Stimulated activated CD4-positive, alpha-beta T cell treated with anti-CD3 and anti-CD28 coated beads, TNF-alpha, amount 100 ng/mL, for 1 hour (primary cell): ENCODE data around the gene CCDC9B.

Source experiments
- DNase-seq, 3 donors: peaks; one replicate each; pipeline ENCODE4 v3.0.0-alpha.2; 2020; ENCODE audit warnings: low read depth in 3 of 3, low spot score in 1 of 3

Gene CCDC9B

DNA sequence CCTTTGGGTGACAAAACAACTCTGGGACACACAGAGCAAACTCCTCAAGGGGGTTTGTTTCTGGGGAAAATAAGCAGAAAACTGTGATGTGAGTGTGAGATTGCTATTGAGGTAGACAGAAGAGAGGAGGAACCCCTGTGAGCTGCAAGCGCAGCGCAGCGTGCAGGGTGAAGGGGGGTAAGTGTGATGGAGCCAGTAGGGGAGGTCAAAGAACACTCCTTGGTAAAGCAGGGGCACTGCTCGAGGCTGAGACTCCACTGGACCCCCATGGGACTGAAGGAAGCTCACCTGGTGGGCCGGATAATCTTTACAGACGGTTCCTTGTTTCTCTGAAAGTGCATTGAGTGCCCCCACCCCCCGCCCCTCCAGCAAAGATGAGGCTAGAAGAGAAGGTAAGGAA, 9.7 kb downstream of the CCDC9B start:
- no peak for DNase-seq

DNA sequence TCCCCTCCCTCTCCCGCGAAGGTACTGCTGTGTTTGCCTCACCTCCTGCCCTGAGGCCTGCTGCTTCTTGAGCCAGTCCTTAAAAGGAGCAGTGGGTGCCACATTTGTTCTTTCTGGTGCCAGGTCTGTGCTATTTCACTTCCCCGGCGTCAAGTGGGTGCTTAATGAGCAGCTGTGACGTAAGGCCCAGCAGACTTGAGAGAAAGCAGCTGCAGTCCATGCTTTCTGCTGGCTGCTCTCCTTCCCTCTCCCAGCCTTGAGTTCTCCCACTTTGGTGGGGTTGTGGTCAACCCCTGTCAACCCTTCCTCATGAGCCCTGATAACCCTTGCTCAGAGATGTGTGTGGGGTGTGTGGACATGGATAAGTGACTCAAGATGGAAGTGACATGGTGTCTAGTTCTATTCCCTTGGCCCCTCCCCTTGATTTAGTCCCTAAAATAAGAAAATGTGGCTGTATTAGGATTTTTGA, 10.3 kb downstream of the CCDC9B start:
- DNase-seq: no peak

DNA sequence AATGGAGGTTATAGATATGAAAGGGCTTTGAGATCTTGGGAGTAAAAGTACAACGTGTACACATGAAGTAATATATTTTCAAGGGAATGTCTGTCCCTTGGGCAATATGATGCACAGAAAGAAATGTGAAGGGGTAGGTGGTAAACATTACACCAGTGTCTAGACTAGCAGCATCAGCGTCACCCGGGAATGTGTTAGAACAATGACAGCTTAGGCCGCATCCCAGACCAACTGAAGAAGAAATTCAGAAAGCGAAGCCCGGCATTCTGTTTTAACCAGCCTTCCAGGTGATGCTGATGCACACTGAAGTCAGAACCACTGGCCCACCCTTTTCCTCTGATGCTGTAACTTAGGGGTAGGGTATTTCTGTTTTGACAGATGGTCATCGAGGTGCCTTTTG, 10.9 kb downstream of the CCDC9B start:
- DNase-seq: no peak

DNA sequence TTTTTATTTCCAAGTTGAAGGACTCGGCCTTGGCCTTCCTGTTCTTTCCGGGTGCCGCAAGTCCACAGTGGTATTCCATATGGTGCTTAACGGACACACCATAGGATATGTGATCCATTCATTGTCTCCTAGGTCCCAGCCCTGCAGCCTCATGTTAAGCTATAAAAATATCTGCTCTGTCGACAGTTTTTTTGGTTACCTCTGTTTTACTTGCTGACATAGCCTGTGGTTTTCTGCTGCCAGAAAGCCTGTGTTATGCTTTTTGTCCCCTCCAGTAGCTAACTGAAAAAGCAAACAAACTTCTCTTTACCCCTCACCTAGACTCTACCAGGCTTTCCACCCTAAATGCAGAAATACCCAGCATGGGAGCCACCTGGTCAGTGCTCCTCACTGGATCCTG, 12.0 kb downstream of the CCDC9B start:
- DNase-seq: no peak

DNA sequence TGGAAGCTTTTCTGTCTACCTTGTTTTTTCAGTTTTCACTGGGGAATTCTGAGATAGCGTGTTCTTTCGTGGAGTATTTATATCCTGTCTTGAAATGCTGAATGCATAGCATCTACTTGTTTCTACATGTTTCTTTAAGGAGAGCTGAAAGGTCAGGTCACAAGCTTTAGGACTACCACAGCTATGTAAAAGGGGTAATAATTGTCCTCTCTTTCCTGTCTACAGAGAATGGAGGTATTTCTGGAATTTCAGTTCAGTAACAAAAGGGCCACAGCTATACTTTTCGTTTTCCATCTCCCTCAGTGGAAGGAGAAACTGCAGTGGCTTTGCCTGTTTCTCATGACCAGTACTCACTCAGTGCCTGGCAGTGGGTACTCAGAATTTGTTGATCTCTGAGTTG, 12.6 kb downstream of the CCDC9B start:
- DNase-seq: no peak

DNA sequence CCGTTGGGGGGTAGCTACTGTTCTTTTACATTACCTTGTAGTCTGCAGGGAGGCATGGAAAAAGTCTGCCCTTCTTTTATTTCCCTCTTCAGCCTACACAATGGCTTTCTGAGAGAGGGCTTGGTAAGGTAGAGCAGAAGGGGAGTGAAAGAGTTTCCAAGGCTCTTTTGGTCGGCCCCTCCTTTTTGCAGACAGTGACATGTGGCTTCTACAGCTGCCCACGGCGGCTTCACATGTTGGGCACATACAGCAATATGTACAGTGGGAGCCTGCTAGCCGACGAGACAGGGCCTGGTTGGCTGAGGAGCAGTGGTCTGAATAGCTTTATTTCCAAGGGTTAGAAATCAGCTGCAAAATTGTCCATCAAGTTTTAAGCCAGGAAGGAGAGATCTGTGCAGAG, 13.3 kb downstream of the CCDC9B start:
- DNase-seq: no peak

DNA sequence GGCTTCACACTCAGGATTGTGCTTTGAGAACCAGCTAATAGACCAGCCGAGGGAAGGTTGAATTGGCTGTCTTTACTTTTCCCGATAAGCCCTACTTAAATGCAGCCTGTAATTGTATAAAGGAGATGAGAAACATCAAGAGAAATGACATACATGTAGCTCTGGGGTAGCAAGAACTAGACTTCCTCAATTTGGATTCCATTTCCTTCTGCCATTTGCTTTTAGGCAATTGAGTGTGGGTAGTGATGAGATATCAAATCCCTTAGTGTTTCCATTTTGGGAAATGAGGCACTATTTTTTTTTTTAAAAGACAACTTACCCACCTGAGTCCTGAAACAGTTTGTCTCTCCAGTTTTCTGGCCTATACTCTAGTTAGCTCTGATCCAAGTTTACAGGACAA, 15.0 kb downstream of the CCDC9B start:
- no peak for DNase-seq

DNA sequence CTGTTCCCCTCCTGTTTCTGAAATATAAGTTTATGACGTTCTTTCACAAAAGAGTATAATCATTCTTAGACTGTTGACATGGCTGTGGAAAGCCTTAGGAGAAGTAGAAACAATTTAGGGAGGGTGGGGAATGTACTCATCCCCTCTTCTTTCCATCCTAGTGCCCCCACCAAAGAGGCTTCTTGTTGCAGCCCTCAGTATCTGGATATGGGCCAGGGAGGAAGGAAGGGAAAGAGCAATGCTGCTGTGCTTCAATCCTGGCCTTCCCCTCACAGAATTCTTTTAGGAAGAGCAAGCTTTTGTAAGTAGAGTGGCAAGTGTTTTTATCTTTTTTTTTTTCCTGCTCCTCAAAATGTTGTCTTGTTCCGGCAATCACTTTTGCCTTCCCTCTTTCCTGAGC, 15.6 kb downstream of the CCDC9B start:
- DNase-seq: no peak

DNA sequence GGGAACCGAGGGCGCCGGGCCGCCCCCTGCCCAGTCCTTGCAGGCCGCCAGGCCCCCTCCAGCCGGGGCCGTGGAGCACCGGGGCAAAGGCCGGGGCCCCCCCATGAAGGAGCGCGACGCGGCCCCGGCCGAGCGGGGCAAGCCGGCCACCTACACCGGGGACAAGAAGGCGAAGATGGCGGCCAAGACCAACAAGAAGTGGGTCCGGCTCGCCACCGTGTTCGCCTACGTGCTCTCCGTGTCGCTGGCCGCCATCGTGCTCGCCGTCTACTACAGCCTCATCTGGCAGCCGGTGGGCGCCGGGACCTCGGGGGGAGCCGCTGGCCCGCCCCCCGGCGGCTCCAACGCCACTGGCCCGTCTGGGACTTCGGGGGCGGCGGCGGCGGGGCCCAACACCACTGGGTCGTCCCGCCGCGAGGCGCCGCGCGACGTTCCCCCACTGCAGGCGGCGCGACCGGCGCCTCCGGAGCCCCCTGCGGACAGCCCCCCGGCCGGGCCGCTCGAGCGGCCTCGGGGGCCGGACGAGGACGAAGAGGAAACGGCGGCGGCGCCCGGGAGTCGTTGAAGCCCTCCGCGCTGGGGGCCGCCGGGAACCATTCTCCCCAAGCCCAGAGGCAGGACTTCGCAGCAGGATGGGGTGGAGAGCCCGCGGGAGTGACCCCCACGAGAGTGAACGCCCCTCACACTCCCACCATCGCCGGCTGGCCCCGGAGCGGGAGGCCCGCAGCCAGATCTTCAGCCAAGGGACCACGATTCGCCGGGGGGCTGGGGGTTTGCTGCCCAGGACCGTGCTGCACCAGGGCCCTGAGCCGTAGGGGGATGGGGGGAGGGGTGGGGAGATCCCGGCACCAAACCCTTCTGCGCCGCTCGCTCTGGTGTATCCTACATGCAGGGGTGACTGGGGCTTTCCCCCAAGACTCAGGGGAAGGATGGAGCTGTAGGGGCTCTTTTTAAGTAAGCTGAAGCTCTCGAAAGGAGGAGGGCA, 16.5 kb downstream of the CCDC9B start:
- DNase-seq: no peak

DNA sequence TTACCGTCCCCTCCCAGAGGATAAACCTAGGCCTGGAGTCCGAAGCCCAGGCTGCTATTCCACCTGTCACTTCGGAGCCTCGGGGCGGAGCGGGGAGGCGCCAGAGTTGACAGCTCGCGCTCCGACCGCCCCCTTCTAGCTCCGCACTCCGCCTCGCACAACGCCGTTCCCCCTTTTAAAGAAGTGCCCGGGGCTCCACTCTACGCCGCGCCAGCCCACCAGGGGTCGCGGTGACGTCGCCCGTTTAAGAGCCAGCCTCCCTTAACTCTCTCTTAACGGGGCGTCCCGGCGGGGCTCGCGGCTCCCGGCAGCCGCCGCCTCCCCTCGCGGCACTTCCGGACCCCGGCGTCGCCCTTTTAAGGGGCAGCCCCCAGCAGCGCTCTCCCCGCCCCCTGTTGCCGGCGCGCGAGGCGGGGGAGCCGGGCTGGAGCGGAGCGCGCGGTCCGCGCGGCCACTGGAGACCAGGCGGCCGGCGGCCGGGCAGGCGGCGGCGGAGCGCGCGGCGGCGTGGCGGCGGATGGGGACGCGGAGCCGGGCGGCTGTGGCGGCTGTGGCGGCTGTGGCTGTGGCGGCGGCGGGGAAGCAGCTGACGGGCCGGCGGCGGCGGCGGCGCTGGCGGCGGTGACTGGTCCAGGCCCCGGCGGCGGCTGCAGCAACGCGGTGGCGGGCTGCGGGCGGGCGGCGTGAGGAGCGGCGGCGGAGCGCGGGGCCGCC, 17.3 kb downstream of the CCDC9B start, which contains the start of gene INAFM2:
TSS of gene INAFM2 (plus strand) at position 454 of the 714 bp plus-strand sequence. CDS start 364 bp downstream, outside the sequence.
- DNase-seq: peak; percentile 71 to 84 (median 81)

DNA sequence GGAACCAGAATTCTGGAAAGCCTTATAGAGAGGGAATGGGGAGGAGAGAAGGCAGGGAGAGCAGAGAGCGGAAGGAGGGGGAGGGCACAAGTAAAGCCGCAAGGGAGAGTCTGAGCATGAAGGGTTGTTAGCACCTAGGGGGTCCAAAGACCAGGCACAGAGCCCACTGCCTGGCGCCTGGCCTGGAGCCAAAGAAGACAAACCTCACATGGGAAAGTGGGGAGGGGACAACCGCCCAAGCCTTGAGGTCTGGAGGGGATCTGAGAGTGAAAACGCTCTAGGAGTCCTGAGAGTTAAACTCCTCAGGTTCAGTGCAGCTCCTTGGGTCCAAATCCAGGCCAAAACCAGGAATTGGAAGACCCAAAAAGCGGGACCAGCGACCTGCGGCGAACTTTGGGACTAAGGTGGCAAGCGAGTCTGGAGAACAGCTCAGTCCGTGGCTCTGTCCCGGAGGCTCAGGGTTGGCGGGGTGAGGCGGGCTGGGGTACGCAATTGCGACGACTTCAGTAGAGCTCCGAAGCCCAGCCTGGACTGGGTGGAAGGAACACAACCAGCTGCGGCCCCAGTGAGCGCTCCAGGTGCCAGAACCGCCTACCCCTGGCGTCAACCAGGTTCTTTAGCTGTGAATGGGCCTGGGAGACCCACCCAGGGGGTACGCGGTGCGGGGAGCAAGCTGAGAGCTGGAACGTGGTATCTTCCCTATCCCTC, 18.1 kb downstream of the CCDC9B start:
- DNase-seq: no peak

DNA sequence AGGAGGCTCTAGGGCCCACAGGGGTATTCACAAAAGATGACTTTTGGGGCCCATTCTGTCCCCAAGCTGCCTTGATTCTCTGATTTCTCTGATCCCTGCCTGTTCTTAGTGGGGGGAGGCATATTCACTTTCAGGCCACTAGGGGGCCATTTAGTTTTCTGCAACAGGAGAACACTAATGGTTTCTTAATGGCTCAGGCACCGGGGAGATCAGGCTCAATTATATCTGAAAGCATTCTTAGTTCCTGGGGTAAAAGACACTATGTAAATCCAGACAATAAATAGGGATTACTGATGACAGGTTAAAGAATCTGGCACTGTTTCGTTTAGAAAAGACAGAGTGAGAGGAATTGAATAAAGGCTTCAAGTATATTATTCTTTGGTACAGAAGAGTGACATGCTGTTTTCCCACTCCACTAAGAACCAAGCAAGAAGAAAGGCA, 19.8 kb downstream of the CCDC9B start:
- no peak for DNase-seq

DNA sequence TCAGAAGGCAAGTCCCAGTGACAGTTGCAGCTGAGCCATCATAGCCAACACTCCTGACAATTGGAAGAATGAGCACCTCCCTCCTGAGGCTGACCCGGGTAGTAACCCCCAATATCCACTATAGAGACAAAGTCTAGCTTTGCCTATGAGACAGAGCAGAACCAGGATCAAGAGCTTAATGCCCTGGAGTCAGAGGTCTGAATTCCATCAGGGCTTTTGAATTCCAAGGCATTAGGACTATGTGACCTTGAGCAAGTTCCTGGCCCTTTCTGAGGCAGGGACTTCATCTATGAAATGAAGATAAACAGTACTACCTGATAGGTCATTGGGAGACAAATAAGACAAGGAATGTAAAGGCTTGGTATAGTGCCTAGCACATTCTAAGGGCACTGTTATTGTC, 20.3 kb downstream of the CCDC9B start:
- no peak for DNase-seq

DNA sequence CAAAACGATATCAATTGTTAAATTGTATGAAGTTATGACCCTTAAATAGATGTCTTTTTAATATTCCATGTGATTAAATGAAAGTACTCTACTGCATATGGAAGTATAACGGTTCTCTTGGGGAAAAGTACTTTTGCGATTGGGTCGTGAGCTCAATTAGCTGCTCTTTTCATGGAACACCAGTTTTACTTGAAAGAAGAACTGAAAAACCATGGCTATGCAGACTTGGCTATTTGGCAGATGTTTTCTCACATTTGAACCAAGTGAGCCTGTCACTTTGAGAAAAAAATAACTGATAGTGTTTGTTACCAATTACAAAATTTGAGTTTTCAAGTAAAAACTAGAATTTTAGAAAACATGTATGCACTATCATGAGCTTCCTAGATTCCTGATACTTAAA, 23.2 kb downstream of the CCDC9B start:
- DNase-seq: no peak

DNA sequence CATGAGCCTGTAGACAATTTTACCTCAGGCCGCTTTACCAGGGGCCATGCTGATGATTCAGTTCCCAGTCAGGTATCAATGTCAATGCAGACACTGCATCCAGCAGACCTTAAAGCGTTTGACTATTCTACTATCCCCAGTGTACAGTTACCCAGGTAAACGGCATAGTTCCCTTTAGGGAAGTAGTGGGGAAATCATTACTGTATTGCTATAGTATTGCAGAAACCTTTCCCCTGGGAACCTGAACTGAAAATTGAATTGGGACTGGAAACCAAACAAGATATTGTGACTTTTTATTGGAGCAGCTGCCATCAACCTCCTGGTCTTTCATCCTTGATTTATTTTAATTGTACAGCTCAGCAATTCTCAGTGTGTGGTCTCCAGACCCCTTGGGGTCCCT, 23.8 kb downstream of the CCDC9B start:
- no peak for DNase-seq

DNA sequence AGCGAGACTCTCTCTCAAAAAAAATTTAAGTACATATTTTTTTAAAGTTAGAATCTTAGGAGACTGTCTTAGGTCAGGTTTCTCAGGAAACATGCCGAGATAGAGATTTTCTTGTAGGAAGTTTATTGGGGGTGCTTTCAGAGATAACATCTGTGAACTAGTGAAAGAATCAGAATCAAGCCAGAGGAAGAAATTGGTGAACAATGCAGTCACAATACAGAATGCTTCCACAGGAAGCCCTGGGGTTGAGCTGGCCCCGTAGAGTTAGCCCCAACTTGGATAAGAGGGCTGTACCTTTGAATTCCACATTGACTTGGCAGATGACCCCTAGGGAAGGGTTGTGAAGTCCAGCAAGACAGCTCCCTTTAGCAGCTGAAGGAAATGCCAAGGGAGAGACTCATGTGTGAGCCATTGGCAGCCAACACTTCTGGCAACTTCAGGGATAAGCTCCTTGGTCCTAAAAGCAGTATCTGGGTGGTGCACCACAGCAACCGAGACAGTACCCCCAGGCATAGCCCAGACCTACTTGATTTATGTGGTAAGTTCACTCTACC, 25.9 kb downstream of the CCDC9B start:
- no peak for DNase-seq

DNA sequence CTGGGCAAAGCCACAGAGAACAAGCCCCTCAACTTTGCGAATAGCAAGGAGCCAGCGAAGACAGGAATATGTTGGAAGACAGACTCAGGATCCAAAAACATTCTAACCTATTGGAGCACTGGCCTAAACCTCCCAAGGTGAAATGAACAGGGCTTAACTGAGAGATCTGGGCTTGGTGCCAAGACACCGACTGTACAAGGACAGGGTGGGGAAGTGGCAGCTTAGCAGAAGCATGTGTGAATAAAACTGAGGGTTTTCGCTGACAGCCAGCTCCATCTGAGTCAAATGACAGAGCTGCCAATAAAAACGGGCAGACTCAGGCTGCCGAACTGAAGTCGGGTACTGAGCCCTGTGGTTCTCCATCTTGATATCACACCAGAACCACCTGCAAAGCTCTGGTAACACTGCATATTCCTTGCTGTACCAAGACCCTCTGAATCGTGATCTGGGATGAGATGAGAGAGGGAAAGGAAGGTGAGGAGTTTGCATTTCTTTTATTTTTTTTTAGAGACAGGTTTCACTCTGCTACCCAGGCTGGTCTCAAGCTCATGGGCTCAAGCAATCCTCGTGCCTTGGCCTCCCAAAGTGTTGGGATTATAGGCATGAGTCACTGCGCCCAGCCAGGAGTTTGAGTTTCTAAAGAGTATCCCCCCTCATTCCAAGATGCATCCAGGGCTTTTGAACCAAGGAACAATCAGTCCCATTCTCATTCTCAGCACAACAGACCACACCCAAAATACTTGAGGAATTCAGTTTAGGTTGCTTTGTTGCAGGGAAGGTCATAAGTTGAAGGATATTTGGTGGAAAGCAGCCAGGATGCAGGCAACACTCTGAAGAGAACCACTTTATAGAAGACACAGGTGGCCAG, 27.0 kb downstream of the CCDC9B start:
- DNase-seq: no peak

DNA sequence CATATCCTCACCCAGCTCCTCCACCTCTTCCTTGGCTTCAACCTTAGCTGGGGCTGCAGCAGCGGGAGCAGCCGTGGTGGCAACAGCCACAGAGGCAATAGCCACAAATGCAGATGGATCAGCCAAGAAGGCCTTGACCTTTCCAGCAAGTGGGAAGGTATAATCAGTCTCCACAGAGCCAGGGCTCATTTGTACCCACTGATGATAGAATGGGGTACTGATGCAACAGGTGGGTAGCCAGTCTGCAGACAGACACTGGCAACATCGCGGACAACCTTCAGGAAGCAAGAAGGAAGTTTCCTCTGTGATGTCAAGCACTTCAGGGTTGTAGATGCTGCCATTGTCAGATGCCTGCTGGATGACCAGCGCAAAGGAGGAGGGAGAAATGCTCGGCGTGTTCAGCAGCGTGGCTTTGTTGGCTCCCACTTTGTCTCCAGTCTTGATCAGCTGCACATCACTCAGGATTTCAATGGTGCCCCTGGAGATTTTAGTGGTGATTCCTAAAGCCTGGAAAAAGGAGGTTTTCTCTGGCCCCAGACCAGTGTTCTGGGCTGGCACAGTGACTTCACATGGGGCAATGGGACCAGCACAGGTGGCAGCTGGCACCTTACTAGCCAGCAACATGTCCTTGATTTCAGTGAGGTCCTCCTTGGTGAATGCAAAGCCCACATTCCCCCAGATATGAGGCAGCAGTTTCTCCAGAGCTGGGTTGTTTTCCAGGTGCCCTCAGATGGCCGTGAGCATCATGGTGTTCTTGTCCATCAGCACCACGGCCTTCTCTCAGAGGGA, 28.2 kb downstream of the CCDC9B start:
- DNase-seq: no peak

DNA sequence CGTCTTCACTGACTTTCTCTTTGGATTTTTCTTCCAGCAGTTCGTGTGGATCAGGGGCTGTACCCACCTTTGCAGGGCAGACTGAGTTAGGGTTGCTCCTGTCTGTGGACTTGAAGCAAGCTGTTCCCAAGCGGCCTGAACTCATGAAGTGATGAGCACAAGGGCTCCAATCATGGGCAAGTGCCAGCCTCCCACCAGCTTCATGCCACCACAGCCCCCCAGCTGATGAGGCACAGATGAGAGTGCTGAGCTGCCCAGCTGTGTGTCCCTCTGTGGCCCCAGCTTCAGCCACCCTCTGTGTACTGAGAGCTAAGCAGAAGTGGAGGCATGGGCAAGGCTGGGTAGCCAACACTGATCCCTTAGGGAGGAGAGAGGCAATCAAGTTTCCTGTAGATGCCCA, 29.7 kb downstream of the CCDC9B start:
- DNase-seq: no peak
